ENCODE measurements around the gene RBL2. TPM values are rescaled to one million over a fixed set of nuclear protein-coding genes. Genes with fewer than 3 reads are reported as not detected.
"Not testable (repeated sequence)": the region's sequence is repeated elsewhere in the genome, so short reads cannot be mapped to it uniquely, and the experiment has no call there.

Gene RBL2
- total RNA-seq, 1 donor from 2014 or later, result 46.6 TPM

DNA sequence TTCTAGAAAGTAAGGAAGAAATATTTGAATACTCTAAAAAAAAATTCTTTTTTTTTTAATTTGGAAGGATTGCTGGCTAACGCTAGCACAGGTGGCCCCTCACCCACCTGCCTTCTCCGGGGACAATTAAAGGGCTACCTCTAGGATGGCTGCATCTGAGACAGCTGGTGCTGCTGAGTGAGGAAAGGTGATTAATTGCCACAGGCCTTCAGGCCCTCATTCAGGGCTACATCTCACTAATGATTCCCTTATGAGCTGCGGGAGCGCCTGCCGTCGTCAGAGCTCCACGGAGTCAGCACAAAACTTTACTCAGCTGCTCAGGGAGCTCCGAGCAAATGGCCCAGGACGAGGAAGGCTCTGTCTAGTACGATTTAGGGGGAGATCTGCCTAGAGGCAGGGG, 95.8 kb downstream of the RBL2 start:
- ATAC-seq (no peak), DNase-seq (ENCODE audit: low spot score) (no peak)

DNA sequence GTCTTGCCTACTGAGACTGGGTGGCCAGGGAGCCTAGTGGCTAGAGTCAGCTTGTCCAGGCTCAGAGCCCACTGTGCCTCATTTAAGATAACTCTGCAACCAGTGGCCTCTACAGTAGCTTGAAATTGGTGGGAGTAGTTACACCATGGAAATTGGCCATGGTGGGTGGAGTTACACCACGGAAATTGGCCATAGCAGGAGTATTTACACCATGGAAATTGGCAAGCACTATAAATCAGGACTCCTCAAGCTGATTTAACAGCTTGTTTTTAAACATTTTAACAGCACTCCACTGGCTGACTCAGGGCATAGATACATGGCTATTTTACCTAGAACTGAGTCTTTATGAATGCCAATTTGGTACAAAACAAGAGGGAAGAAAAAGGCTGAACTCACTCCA, 96.5 kb downstream of the RBL2 start:
- ATAC-seq, result no peak
- DNase-seq (ENCODE audit: low spot score), result no peak

DNA sequence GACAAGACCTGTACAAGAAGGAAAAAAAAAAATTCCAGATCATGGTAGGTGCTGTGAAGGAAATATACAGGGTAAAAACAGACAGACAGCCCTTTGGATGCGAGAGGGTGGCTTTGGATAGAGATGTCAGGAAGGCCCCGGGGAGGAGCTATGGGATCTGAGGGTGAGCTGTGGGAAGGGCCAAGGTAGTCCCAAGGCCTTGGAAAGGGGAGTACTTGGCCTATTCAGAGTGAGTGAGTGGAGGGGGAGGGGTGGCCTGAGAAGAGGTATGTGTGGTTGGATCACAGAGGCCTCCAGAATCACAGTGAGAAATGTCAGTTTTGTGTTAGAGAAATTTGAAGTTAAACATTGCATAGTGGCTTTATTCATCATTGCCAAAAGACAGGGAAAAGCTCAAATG, 99.9 kb downstream of the RBL2 start:
- no peak for DNase-seq (ENCODE audit: low spot score)
- ATAC-seq, result no peak

GRCh38 chr16:53537626-53538025, 103.4 kb downstream of the RBL2 start:
- DNase-seq (ENCODE audit: low spot score) (no peak), ATAC-seq (no peak)

GRCh38 chr16:53539346-53539745, 105.1 kb downstream of the RBL2 start:
- DNase-seq (ENCODE audit: low spot score); ATAC-seq: not testable (repeated sequence)

GRCh38 chr16:53539759-53540718, 105.8 kb downstream of the RBL2 start:
- not testable (repeated sequence) for ATAC-seq; DNase-seq (ENCODE audit: low spot score)

Other genes starting within 250 kb of the RBL2 start
- 25.7 TPM for gene AKTIP, start 68.7 kb downstream of the RBL2 start, total RNA-seq

All from left lobe of liver (tissue), 2 donors.